K562 (cell line): Measurements from ENCODE around the gene LDLR. TPM values are rescaled to one million over a fixed set of nuclear protein-coding genes. Genes with fewer than 3 reads are reported as not detected.

Experiments
- ATF1 ChIP-seq, 2 experiments: fragments of 450-650 bp in 1 of 2; IDR thresholded peaks; 2 replicates each; pipeline ENCODE4 v1.6.1; 2016; ENCODE audit warnings: missing compliant biosample characterization in 1 of 2, missing genetic modification characterization in 1 of 2
- ATF7 ChIP-seq: fragments of 450-650 bp; IDR thresholded peaks from 2 replicates; pipeline ENCODE4 v1.7.1; 2014; ENCODE audit warnings: mild to moderate bottlenecking, moderate library complexity
- BCLAF1 ChIP-seq, 2 experiments: fragments of 450-650 bp in 1 of 2; IDR thresholded peaks; 2 replicates each; pipeline ENCODE4 v1.6.1; 2011 to 2017; ENCODE audit warnings: low read depth in 2 of 2, antibody characterized with exemption in 1 of 2, borderline replicate concordance in 1 of 2, low read length in 1 of 2, mild to moderate bottlenecking in 1 of 2, mixed read lengths in 1 of 2; ENCODE audit not compliant: control insufficient read depth in 1 of 2
- CXXC5 ChIP-seq: fragments of 250-450 bp; sonication (Bioruptor Pico); IDR thresholded peaks from 2 replicates; pipeline ENCODE4 v1.8.0; 2022; ENCODE audit warnings: inconsistent platforms, mild to moderate bottlenecking, moderate library complexity
- FOXA3 ChIP-seq, 2 experiments: fragments of 450-650 bp in 1 of 2; sonication (generic) in 1 of 2; formaldehyde crosslinking; IDR thresholded peaks in 1 of 2; conservative IDR thresholded peaks in 1 of 2; 2 replicates each; pipeline versions ENCODE4 v1.4.0 to v1.8.0; 2020 to 2022; ENCODE audit warnings: mild to moderate bottlenecking in 2 of 2, missing genetic modification reagents in 1 of 2
- KDM2B ChIP-seq: fragments of 250-450 bp; sonication (Bioruptor Pico); IDR thresholded peaks from 2 replicates; pipeline ENCODE4 v1.8.0; 2021; ENCODE audit warnings: mild to moderate bottlenecking, moderate library complexity
- MAZ ChIP-seq, 2 experiments: fragments of 450-650 bp in 1 of 2; sonication (generic) in 1 of 2; formaldehyde crosslinking; IDR thresholded peaks in 1 of 2; conservative IDR thresholded peaks in 1 of 2; 2 replicates each; pipeline versions ENCODE4 v1.4.0 to v1.5.0; 2020; ENCODE audit warnings: mild to moderate bottlenecking in 1 of 2, missing genetic modification reagents in 1 of 2
- RB1 ChIP-seq: fragments of 450-650 bp; IDR thresholded peaks from 2 replicates; pipeline ENCODE4 v1.6.1; 2017; ENCODE audit warnings: low read depth, mild to moderate bottlenecking
- SPI1 ChIP-seq: IDR thresholded peaks from 2 replicates; pipeline ENCODE4 v1.6.1; 2011; ENCODE audit warnings: low read depth, low read length, control low read depth, borderline replicate concordance
- polyA plus RNA-seq, 8 experiments: library from polyadenylated mRNA; depleted of rRNA in 4 of 8; stranded (reverse) in 5 of 8; unstranded in 3 of 8; fragments of >200 nt; fragmentation: Nextera tagmentation in 2 of 8; fragmentation: Illumina TruSeq in 1 of 8; extraction: Ambion mirVana in 2 of 8; extraction: Trizol in 1 of 8; gene quantifications; 2 replicates each; pipeline versions ENCODE4 v1.2.1 to v1.2.3, GENCODE V29; 2011 to 2014; ENCODE audit warnings: inconsistent platforms in 1 of 8, missing spikeins in 1 of 8
- total RNA-seq, 7 experiments: library from RNA; depleted of rRNA in 6 of 7; stranded (reverse); fragments of >200 nt in 6 of 7; fragmentation: Illumina TruSeq in 2 of 7; extraction: Trizol in 2 of 7; gene quantifications; 2 replicates each; pipeline versions ENCODE4 v1.2.1 to v1.2.3, GENCODE V29; 2011 to 2021; ENCODE audit warnings: low replicate concordance in 1 of 7
- TF ChIP-seq, protein P1 (sequence below), 3 experiments: IDR thresholded peaks in 2 of 3; conservative IDR thresholded peaks in 1 of 3; 2 replicates each; pipeline ENCODE4 v1.5.1; 2011 to 2012; ENCODE audit warnings: low read length in 3 of 3, mild to moderate bottlenecking in 3 of 3, control low read depth in 2 of 3, improper control_type of control experiment in 1 of 3, inconsistent platforms in 1 of 3, low read depth in 1 of 3, mixed read lengths in 1 of 3, moderate library complexity in 1 of 3; ENCODE audit not compliant: insufficient read depth in 2 of 3
- TF ChIP-seq, protein P2 (sequence below): fragments of 450-650 bp; formaldehyde crosslinking; conservative IDR thresholded peaks from 2 replicates; pipeline ENCODE4 v1.4.0; 2022; ENCODE audit warnings: mild to moderate bottlenecking, missing genetic modification characterization

Gene LDLR
- total and polyA plus RNA-seq, 9 of the 15 experiments (the other 6 are each of a cell fraction or from before 2014, with no cell fraction given): 19.9 to 114 (median 56.3) TPM

- TF ChIP-seq, protein P1, sequence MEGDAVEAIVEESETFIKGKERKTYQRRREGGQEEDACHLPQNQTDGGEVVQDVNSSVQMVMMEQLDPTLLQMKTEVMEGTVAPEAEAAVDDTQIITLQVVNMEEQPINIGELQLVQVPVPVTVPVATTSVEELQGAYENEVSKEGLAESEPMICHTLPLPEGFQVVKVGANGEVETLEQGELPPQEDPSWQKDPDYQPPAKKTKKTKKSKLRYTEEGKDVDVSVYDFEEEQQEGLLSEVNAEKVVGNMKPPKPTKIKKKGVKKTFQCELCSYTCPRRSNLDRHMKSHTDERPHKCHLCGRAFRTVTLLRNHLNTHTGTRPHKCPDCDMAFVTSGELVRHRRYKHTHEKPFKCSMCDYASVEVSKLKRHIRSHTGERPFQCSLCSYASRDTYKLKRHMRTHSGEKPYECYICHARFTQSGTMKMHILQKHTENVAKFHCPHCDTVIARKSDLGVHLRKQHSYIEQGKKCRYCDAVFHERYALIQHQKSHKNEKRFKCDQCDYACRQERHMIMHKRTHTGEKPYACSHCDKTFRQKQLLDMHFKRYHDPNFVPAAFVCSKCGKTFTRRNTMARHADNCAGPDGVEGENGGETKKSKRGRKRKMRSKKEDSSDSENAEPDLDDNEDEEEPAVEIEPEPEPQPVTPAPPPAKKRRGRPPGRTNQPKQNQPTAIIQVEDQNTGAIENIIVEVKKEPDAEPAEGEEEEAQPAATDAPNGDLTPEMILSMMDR (IDR thresholded peaks at IDR 0.05 in 2 of 3, conservative IDR thresholded peaks at IDR 0.05 in 1 of 3; ENCODE audit: insufficient read depth in 2 of 3, low read depth in 1 of 3, low read length in 3 of 3): peak; percentile 86 to 92 (median 87)
- TF ChIP-seq ATF7: peak; percentile 93
- TF ChIP-seq FOXA3 (CRISPR knock-in tag; conservative IDR thresholded peaks at IDR 0.05 in 1 of 2, IDR thresholded peaks at IDR 0.05 in 1 of 2): no peak
- TF ChIP-seq ATF1 (CRISPR knock-in tag; IDR thresholded peaks at IDR 0.05): no peak
- no peak for TF ChIP-seq ATF1 (tag; IDR thresholded peaks at IDR 0.05)
- TF ChIP-seq BCLAF1 (IDR thresholded peaks at IDR 0.05; ENCODE audit: borderline replicate concordance in 1 of 2, control insufficient read depth in 1 of 2, low read depth in 2 of 2, low read length in 1 of 2): no peak
- TF ChIP-seq, protein P2, sequence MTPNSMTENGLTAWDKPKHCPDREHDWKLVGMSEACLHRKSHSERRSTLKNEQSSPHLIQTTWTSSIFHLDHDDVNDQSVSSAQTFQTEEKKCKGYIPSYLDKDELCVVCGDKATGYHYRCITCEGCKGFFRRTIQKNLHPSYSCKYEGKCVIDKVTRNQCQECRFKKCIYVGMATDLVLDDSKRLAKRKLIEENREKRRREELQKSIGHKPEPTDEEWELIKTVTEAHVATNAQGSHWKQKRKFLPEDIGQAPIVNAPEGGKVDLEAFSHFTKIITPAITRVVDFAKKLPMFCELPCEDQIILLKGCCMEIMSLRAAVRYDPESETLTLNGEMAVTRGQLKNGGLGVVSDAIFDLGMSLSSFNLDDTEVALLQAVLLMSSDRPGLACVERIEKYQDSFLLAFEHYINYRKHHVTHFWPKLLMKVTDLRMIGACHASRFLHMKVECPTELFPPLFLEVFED: no peak
- TF ChIP-seq RB1: peak; percentile 68; the same call in 1 of the 2 replicates
- peak; percentile 57; the same call in 1 of the 2 replicates for TF ChIP-seq CXXC5 (CRISPR knock-in tag)
- TF ChIP-seq MAZ (CRISPR knock-in tag; conservative IDR thresholded peaks at IDR 0.05 in 1 of 2, IDR thresholded peaks at IDR 0.05 in 1 of 2): peak; percentile 79 to 83
- TF ChIP-seq SPI1: peak; percentile 86
- TF ChIP-seq KDM2B (CRISPR knock-in tag): no peak
Measured at GRCh38 chr19:11137542-11138384, 48.5 kb downstream of the LDLR start (continued).
